Esophagus muscularis mucosa (tissue), 4 donors: ENCODE measurements around the gene ACD. TPM values are rescaled to one million over a fixed set of nuclear protein-coding genes. Genes with fewer than 3 reads are reported as not detected.

ENCODE experiments used
- DNase-seq: peaks from one replicate; pipeline ENCODE4 v3.0.0-alpha.2; 2017; ENCODE audit errors: extremely low spot score
- H3K27ac ChIP-seq, 4 donors: fragments of 200-600 bp; sonication (generic); replicated peaks in 1 of 4; 1 replicate in 3 of 4; 2 replicates in 1 of 4; pipeline ENCODE4 v1.5.1; 2016 to 2019; ENCODE audit warnings: mild to moderate bottlenecking in 1 of 4
- H3K27me3 ChIP-seq, 4 donors: fragments of 200-600 bp; sonication (generic); one replicate each; pipeline versions ENCODE4 v1.5.1 to v1.6.0; 2016 to 2019
- H3K36me3 ChIP-seq, 4 donors: fragments of 200-600 bp; sonication (generic); one replicate each; pipeline ENCODE4 v1.5.1; 2016 to 2019
- H3K4me1 ChIP-seq, 4 donors: fragments of 200-600 bp; sonication (generic); one replicate each; pipeline ENCODE4 v1.5.1; 2016 to 2019
- H3K4me3 ChIP-seq, 4 donors: fragments of 200-600 bp; sonication (generic); 1 replicate in 2 of 4; 2 replicates in 2 of 4; pipeline ENCODE4 v1.5.1; 2016 to 2019; ENCODE audit warnings: mild to moderate bottlenecking in 4 of 4, moderate library complexity in 1 of 4
- H3K9me3 ChIP-seq, 4 donors: fragments of 200-600 bp; sonication (generic); 1 replicate in 3 of 4; 2 replicates in 1 of 4; pipeline ENCODE4 v1.5.1; 2016 to 2019
- EP300 ChIP-seq: sonication (generic); formaldehyde crosslinking; IDR thresholded peaks from one replicate; pipeline ENCODE4 v1.6.1; 2017; ENCODE audit warnings: antibody characterized with exemption
- POLR2A ChIP-seq: fragments of 450-650 bp; IDR thresholded peaks from one replicate; pipeline ENCODE4 v1.6.1; 2017; ENCODE audit warnings: antibody characterized with exemption, moderate library complexity, mild to moderate bottlenecking, low read depth
- POLR2AphosphoS5 ChIP-seq, 2 donors: sonication (generic); formaldehyde crosslinking; IDR thresholded peaks; one replicate each; pipeline ENCODE4 v1.6.1; 2017; ENCODE audit warnings: antibody characterized with exemption in 2 of 2
- WGBS: methylation state at CpG from one replicate; pipeline ENCODE4 v1.1.5; 2018; 5-methylcytosine and 5-hydroxymethylcytosine counted together
- intact Hi-C: fragments of 100-400 bp; cut with DNase I; formaldehyde crosslinking; loops from one replicate; pipeline ENCODE4 v1.15.1; 2023
- total RNA-seq, 4 donors: library from RNA; depleted of rRNA; stranded (reverse); fragments of >200 nt; gene quantifications; one replicate each; pipeline versions ENCODE4 v1.1.0 to v1.2.1, GENCODE V29; 2016
- TF ChIP-seq, protein P1 (sequence below), 3 experiments: fragments of 200-600 bp in 2 of 3; fragments of 450-650 bp in 1 of 3; sonication (generic) in 2 of 3; IDR thresholded peaks; one replicate each; pipeline ENCODE4 v1.5.1; 2017 to 2019; ENCODE audit warnings: antibody characterized with exemption in 3 of 3, mild to moderate bottlenecking in 2 of 3, moderate library complexity in 1 of 3

Gene ACD
- total RNA-seq, 4 donors from 2014 or later: 22.0 to 31.6 (median 29.3) TPM

DNA sequence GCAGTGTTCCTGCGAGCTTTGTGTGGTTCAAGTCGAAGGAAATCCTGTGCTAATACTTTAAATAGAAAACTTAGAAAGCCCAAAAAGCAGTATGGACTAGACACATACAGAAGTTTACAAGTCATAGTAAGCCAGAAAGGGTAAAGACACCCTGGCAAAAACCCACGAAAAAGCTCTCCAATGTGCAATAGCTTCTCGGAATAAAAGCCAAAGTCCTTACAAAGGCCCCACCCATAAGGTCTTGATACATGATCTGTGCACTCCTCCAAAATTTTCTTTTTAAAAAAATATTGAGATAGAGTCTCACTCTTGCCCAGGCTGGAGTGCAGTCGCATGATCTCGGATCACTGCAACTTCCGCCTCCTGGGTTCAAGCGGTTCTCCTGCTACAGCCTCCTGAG is 16.9 kb upstream of the ACD start:
- H3K4me3 ChIP-seq: no peak overlapping the region
- H3K27me3 ChIP-seq: no peaks in the 10 kb centered on the region
- 90% methylated on average over 8 of the region's 8 CpGs for WGBS
- no peak overlapping the region for H3K27ac ChIP-seq
- intact Hi-C loops: no loop called here
- TF ChIP-seq POLR2AphosphoS5 (IDR thresholded peaks at IDR 0.05) (no peak), POLR2A (no peak), EP300 (no peak)
- TF ChIP-seq, protein P1, sequence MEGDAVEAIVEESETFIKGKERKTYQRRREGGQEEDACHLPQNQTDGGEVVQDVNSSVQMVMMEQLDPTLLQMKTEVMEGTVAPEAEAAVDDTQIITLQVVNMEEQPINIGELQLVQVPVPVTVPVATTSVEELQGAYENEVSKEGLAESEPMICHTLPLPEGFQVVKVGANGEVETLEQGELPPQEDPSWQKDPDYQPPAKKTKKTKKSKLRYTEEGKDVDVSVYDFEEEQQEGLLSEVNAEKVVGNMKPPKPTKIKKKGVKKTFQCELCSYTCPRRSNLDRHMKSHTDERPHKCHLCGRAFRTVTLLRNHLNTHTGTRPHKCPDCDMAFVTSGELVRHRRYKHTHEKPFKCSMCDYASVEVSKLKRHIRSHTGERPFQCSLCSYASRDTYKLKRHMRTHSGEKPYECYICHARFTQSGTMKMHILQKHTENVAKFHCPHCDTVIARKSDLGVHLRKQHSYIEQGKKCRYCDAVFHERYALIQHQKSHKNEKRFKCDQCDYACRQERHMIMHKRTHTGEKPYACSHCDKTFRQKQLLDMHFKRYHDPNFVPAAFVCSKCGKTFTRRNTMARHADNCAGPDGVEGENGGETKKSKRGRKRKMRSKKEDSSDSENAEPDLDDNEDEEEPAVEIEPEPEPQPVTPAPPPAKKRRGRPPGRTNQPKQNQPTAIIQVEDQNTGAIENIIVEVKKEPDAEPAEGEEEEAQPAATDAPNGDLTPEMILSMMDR (IDR thresholded peaks at IDR 0.05): no peak
- H3K36me3 ChIP-seq: peaks cover 0 to 32% (median 15%) of the 10 kb centered on the region in 4 donors
- H3K4me1 ChIP-seq: peaks cover 25 to 44% (median 32%) of the 10 kb centered on the region in 4 donors
- H3K9me3 ChIP-seq: no peaks in the 10 kb centered on the region
- DNase-seq: no peak

DNA sequence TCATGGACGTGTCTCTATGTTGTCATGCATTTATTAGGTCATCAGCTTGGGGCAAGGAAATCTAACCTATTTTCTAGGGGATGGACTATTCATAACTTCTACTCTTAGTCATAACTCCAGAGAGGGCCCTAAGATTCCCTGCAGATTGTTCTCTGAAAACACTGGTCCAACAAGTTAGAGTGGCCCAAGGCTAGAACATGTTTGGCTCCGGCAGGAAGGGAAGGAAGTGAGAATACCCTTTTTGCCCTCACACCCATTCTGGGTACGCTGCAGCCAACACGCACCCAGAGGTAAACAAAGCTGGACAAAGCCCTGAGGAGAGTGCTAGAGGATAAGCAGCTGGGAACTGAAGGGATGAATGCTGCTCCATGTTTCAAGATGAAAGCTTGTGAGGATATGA is 16.5 kb upstream of the ACD start:
- WGBS: 79% methylated on average over 4 of the region's 4 CpGs
- no peak overlapping the region for H3K27ac ChIP-seq
- peaks cover 25 to 44% (median 32%) of the 10 kb centered on the region in 4 donors for H3K4me1 ChIP-seq
- no peak for DNase-seq
- TF ChIP-seq EP300: no peak
- TF ChIP-seq, protein P1 (IDR thresholded peaks at IDR 0.05): no peak
- TF ChIP-seq POLR2A: no peak
- TF ChIP-seq POLR2AphosphoS5 (IDR thresholded peaks at IDR 0.05): no peak
- intact Hi-C loops: no loop called here
- no peaks in the 10 kb centered on the region for H3K9me3 ChIP-seq
- no peaks in the 10 kb centered on the region for H3K27me3 ChIP-seq
- peaks cover 0 to 29% (median 15%) of the 10 kb centered on the region in 4 donors for H3K36me3 ChIP-seq
- H3K4me3 ChIP-seq: no peak overlapping the region

DNA sequence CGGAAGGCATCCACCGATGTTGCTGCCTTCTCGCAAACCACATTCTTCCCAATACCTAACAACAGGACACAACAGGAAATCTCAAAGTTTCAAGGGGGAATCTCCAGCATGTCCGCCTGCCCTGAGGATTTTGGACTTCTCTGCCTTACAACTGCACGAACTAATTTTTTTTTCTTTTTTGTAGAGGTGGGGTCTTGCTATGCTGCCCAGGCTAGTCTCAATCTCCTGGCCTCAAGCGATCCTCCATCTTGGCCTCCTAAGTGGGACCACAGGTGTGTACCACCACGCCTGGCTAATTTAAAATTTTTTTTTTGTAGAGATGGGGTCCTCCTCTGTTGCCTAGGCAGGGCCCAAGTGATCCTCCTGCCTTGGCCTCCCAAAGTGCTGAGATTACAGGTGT is 15.9 kb upstream of the ACD start:
- Histone ChIP-seq H3K27ac (peak overlapping the region in 1 of 4 donors; percentile 7), H3K4me3 (no peak overlapping the region), H3K9me3 (no peaks in the 10 kb centered on the region), H3K36me3 (peaks cover 0 to 24% (median 12%) of the 10 kb centered on the region in 4 donors), H3K27me3 (no peaks in the 10 kb centered on the region), H3K4me1 (peaks cover 25 to 44% (median 32%) of the 10 kb centered on the region in 4 donors)
- no peak for TF ChIP-seq EP300
- no peak for TF ChIP-seq POLR2AphosphoS5 (IDR thresholded peaks at IDR 0.05)
- DNase-seq: no peak
- intact Hi-C loops: no loop called here
- WGBS: 96% methylated on average over 7 of the region's 7 CpGs

DNA sequence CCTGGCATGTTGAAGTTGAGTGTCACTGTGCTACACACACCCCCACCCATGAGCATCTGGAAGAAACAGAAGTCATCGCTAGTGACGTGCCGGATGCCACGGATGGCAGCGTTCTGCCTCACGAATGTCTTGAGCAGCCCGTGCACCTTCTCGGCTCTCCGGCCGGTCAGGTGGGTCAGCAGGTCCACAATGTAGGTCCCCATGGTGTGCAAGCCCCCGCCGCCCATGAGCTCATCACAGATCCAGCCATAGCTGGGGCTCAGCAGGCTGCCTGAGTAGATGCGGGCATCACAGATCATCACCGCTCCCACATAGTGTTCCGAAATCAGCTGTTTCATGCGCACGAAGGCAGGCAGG is 15.5 kb upstream of the ACD start:
- Histone ChIP-seq H3K4me1 (peaks cover 25 to 44% (median 32%) of the 10 kb centered on the region in 4 donors), H3K9me3 (no peaks in the 10 kb centered on the region), H3K4me3 (no peak overlapping the region), H3K36me3 (peaks cover 0 to 20% (median 10%) of the 10 kb centered on the region in 4 donors), H3K27me3 (no peaks in the 10 kb centered on the region), H3K27ac (no peak overlapping the region)
- DNase-seq: no peak
- 98% methylated on average over 5 of the region's 17 CpGs for WGBS
- no peak for TF ChIP-seq POLR2AphosphoS5 (IDR thresholded peaks at IDR 0.05)
- no peak for TF ChIP-seq POLR2A
- TF ChIP-seq EP300: no peak
- TF ChIP-seq, protein P1 (IDR thresholded peaks at IDR 0.05): no peak
- intact Hi-C loops: no loop called here

DNA sequence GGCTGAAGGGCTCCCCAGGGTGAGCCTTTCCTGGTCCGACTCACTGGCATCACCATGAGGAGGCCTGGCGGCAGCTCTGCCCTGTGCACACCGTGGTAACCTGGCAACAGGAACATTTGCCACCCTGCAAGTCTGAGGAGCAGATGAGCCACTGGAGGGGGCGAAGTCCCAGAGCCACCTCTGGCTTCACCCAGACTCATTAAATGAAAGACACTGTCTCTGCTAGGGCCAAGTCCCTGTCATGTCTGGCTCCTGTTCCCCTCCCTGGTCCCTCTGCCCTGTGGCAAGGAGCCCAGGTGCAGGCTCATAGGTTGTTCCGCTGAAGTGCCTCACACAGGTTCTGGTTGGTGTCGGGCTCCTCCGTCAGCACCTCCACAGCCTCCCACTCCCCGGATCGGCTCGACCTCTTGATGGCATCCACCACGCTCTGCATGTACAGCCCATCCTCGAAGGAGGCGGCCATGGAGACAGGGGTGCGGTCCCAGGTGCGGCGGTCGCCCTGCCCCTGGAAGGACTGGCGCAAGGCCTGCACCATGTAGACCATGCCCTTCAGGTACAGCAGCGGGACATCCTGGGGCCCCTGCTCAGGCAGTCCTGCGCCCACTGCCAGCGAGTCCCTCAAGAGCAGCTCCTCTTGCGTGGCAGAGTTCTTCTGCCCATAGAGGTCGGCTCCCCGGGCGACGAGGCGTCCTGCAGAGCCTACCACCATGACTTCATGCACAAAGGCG is 15.0 kb upstream of the ACD start:
- TF ChIP-seq, protein P1 (IDR thresholded peaks at IDR 0.05): no peak
- no peak for TF ChIP-seq EP300
- TF ChIP-seq POLR2A: no peak
- no peak for TF ChIP-seq POLR2AphosphoS5 (IDR thresholded peaks at IDR 0.05)
- Histone ChIP-seq H3K36me3 (peaks cover 0 to 14% (median 10%) of the 10 kb centered on the region in 4 donors), H3K9me3 (no peaks in the 10 kb centered on the region), H3K4me3 (no peak overlapping the region), H3K4me1 (peaks cover 25 to 44% (median 32%) of the 10 kb centered on the region in 4 donors), H3K27ac (peak overlapping the region; percentile 44 to 80 (median 64)), H3K27me3 (no peaks in the 10 kb centered on the region)
- WGBS: 84% methylated on average over 7 of the region's 28 CpGs
- no peak for DNase-seq
- intact Hi-C loops: no loop called here
